Urinary bladder (tissue), 4 donors: ENCODE data around the gene FAM120A. TPM values are rescaled to one million over a fixed set of nuclear protein-coding genes. Genes with fewer than 3 reads are reported as not detected.

Source experiments
- DNase-seq: peaks from one replicate; pipeline ENCODE4 v3.0.0-alpha.2; 2015; ENCODE audit errors: extremely low spot score
- H3K27ac ChIP-seq: one replicate; pipeline ENCODE4 v1.5.1; 2013; ENCODE audit warnings: low read depth, mild to moderate bottlenecking, moderate library complexity
- H3K36me3 ChIP-seq: one replicate; pipeline ENCODE4 v1.6.1; 2013; ENCODE audit warnings: mild to moderate bottlenecking, moderate library complexity; ENCODE audit not compliant: insufficient read depth
- H3K4me1 ChIP-seq: one replicate; pipeline ENCODE4 v1.6.1; 2013; ENCODE audit warnings: mild to moderate bottlenecking, moderate library complexity; ENCODE audit not compliant: insufficient read depth
- H3K4me3 ChIP-seq: one replicate; pipeline ENCODE4 v1.5.1; 2013; ENCODE audit warnings: low read depth, low read length
- WGBS: extraction: QIAGEN DNeasy Blood & Tissue Kit; methylation state at CpG from one replicate; pipeline ENCODE4 v1.1.7; 2013; 5-methylcytosine and 5-hydroxymethylcytosine counted together
- polyA plus RNA-seq: library from polyadenylated mRNA; stranded (reverse); fragments of 200-250 nt; gene quantifications from one replicate; pipeline ENCODE4 v1.2.3, GENCODE V29; 2013
- total RNA-seq: library from RNA; depleted of rRNA; stranded (reverse); fragments of >200 nt; gene quantifications from one replicate; pipeline ENCODE4 v1.2.3, GENCODE V29; 2014
- donor health status: healthy with polysubstance abuse.
- donor health status: healthy.

FAM120A gene, protein sequence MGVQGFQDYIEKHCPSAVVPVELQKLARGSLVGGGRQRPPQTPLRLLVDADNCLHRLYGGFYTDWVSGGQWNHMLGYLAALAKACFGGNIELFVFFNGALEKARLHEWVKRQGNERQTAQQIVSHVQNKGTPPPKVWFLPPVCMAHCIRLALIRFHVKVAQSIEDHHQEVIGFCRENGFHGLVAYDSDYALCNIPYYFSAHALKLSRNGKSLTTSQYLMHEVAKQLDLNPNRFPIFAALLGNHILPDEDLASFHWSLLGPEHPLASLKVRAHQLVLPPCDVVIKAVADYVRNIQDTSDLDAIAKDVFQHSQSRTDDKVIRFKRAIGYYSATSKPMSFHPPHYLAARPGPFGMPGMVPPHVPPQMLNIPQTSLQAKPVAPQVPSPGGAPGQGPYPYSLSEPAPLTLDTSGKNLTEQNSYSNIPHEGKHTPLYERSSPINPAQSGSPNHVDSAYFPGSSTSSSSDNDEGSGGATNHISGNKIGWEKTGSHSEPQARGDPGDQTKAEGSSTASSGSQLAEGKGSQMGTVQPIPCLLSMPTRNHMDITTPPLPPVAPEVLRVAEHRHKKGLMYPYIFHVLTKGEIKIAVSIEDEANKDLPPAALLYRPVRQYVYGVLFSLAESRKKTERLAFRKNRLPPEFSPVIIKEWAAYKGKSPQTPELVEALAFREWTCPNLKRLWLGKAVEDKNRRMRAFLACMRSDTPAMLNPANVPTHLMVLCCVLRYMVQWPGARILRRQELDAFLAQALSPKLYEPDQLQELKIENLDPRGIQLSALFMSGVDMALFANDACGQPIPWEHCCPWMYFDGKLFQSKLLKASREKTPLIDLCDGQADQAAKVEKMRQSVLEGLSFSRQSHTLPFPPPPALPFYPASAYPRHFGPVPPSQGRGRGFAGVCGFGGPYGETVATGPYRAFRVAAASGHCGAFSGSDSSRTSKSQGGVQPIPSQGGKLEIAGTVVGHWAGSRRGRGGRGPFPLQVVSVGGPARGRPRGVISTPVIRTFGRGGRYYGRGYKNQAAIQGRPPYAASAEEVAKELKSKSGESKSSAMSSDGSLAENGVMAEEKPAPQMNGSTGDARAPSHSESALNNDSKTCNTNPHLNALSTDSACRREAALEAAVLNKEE
- 101 TPM for total RNA-seq
- polyA plus RNA-seq, result 67.9 TPM

DNA sequence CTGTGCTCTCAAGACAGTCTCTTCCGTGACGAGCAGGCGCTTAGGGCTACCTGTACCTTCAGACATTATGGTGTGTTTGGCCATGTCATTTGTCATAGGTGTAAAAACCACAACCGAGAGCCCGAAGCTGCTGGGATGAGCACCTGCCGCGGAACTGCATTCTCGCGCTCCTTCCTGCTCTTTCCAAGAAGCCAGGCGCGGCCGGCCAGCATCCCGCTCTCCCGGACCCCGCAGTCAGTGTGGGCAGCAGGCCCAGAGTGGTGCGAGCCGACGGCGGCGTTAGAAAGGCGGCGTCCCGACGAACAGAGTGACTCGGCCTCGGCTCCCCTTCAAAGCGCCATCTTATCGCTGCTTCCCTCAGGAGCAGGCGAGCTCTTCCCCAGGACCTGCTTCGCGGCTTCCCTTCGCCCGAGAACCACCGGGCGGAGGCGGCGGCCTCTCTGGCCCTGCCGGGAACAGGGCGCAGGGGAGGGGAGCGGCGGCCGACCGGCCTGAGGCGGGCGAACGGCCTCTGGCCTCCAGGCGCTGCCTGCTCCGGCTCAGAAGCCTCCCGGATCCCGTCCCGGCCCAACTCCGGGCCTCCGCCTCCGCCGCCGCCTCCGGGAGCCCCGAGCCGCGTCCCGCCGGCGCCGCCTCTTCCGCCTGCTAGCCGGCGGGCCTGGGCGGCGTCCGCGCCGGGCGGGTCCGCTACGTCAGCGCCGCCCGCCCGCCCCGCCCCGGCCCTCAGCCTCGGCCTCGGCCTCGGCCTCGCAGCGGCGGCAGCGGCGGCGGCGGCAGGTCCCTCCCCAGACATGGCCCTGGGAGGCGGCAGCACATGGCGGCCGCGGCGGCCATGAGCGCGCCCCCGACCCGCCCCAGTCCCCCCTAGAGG lies at the start of gene FAM120A:
TSS of gene FAM120A (plus strand) at position 741 of the 871 bp plus-strand sequence. CDS start 231 bp downstream, outside the sequence.
- no peak for DNase-seq

DNA sequence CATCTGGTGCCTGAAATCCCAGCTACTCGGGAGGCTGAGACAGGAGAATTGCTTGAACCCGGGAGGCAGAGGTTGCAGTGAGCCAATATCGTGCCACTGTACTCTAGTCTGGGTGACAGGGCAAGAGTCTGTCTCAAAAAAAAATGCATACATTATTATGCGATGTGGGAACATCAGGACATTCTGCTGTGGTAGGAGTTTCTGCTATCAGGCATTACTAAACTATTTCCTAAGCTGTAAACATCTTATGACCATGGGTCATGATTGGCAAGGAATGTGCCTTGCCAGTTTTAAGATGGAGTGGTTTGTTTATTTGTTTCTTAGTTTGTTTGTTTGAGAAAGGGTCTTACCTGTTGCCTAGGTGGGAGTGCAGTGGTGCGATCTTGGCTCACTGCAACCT lies 45.1 kb upstream of the FAM120A start:
- H3K27ac ChIP-seq, result no peak overlapping the region
- no peak overlapping the region for H3K4me3 ChIP-seq
- no peaks in the 10 kb centered on the region for H3K36me3 ChIP-seq
- DNase-seq, result no peak
- H3K4me1 ChIP-seq, result no peaks in the 10 kb centered on the region
- WGBS, result 96% methylated on average over 5 of the region's 5 CpGs

More for the DNA sequence above, at the start of gene FAM120A:
- Histone ChIP-seq H3K4me3 (peak within 1 kb of the TSS; percentile 99), H3K27ac (peak within 1 kb of the TSS; percentile 96), H3K4me1 (no peaks in the 10 kb centered on the region), H3K36me3 (no peaks in the 10 kb centered on the region)
- WGBS, result under 1% methylated on average over 100 of the region's 100 CpGs

DNA sequence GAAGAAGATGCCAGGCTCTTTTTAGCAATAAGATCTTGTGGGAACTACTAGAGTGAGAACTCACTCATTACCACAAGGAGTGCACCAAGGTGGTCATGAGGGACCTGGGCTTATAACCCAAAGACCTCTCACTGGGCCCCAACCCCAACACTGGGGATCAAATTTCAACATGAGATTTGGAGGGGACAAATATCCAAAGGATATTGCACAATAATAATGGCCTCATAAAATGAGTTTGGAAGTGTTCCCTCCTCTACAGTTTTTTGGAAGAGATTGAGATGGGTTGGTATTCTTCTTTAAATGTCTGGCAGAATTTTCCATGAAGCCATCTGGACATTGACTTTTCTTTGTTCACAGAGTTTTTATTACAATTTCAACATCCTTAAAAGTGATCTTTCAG lies 38.0 kb upstream of the FAM120A start:
- no peak overlapping the region for H3K4me3 ChIP-seq
- H3K36me3 ChIP-seq, result no peaks in the 10 kb centered on the region
- DNase-seq, result no peak
- H3K27ac ChIP-seq, result no peak overlapping the region
- H3K4me1 ChIP-seq, result no peaks in the 10 kb centered on the region

DNA sequence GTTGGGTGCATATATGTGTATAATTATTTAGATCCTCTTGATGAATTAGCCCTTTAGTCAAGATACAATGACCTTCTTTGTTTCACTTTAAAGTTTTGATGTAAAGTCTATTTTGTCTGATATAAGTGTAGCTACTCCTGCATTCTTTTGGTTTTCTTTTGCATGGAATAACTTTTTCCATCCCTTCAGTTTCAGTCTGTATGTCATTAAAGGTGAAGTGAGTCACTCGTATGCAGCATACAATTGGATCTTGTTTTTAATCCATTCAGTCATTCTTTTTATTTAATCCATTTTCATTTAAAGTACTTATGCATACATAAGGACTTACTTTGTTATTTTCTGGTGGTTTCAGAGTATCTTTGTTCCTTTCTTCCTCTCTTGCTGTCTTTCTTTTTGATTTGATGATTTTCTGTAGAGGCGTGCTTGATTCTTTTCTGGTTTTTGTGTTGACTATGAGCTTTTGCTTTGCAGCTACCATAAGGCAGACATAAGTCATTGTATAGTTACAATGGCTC lies 36.3 kb upstream of the FAM120A start:
- H3K27ac ChIP-seq, result no peak overlapping the region
- no peaks in the 10 kb centered on the region for H3K4me1 ChIP-seq
- no peak overlapping the region for H3K4me3 ChIP-seq
- 87% methylated on average over 2 of the region's 2 CpGs for WGBS
- DNase-seq, result no peak
- no peaks in the 10 kb centered on the region for H3K36me3 ChIP-seq

DNA sequence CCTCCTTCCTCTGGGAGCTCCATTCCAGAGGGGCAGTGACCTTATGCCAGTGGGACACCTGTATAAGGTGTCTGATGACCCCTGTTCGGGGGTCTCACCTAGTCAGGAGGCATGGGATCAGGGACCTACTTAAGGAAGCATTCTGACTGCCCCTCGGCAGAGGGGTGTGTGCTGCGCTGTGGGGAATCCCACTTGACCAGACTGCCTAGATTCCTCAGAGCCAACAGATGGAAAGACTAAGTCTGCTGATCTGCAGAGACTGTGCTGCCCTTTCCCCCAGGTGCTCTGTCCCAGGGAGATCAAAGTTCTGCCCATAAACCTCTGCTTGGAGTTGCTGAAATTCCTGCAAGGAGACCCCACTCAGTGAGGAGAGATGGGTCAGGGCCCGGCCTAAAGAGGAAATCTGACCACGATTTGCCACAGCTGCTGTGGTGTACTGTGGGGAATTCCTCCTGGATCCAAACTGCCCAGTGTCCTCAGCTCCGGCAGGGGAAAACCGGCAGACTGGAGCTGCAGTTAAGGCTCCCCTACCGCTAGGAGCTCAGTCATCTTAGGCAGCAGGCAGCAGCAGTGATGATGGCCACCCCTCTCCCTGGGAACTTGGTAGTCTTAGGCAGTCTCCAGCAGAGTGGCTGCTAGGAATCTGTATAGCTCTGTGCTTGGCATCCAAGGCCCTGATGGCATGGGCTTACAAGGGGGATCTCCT lies 34.8 kb upstream of the FAM120A start:
- H3K4me1 ChIP-seq, result no peaks in the 10 kb centered on the region
- no peaks in the 10 kb centered on the region for H3K36me3 ChIP-seq
- WGBS, result 77% methylated on average over 8 of the region's 8 CpGs
- no peak overlapping the region for H3K27ac ChIP-seq
- DNase-seq, result no peak
- H3K4me3 ChIP-seq, result no peak overlapping the region

DNA sequence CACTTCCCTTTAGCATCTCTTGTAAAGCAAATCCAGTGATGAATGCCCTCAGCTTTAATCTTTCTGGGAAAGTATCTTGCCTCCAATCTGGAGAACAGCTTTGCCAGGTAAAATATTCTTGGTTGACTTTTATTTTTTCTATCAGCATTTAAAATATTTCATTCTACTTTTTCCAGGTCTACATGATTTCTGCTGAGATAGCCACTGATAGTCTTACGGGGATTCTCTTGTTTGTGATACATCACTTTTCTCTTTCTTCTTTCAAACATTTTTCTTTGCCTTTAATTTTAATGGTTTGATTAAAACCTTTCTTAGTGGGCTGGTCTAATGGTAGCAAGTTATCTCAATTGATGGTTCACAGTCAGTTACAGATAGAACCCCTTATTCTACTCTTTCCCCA lies 33.9 kb upstream of the FAM120A start:
- peak overlapping the region; percentile 43 for H3K27ac ChIP-seq
- H3K4me3 ChIP-seq, result no peak overlapping the region
- WGBS, result 98% methylated on average over 1 of the region's 1 CpG
- no peak for DNase-seq
- H3K4me1 ChIP-seq, result no peaks in the 10 kb centered on the region
- H3K36me3 ChIP-seq, result no peaks in the 10 kb centered on the region

DNA sequence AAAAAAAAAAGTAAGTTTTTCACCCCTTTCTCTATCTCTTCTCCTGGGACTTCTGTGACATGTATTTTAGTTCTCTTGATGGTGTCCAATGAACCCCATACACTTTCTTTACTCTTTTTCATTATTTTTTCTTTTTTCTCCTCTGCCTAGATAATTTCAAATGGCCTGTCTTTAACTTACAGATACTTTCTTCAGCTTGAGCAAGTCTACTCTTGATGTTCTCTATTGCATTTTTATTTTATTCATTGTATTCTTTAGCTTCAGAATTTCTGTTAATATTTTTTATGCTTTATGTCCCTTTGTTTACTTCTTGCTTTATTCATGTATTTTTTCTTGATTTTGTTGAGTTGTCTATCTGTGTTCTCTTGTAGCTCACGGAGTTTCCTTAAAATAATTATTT lies 32.5 kb upstream of the FAM120A start:
- no peak overlapping the region for H3K27ac ChIP-seq
- H3K4me3 ChIP-seq, result no peak overlapping the region
- 88% methylated on average over 1 of the region's 1 CpG for WGBS
- DNase-seq, result no peak
- H3K4me1 ChIP-seq, result no peaks in the 10 kb centered on the region
- no peaks in the 10 kb centered on the region for H3K36me3 ChIP-seq

DNA sequence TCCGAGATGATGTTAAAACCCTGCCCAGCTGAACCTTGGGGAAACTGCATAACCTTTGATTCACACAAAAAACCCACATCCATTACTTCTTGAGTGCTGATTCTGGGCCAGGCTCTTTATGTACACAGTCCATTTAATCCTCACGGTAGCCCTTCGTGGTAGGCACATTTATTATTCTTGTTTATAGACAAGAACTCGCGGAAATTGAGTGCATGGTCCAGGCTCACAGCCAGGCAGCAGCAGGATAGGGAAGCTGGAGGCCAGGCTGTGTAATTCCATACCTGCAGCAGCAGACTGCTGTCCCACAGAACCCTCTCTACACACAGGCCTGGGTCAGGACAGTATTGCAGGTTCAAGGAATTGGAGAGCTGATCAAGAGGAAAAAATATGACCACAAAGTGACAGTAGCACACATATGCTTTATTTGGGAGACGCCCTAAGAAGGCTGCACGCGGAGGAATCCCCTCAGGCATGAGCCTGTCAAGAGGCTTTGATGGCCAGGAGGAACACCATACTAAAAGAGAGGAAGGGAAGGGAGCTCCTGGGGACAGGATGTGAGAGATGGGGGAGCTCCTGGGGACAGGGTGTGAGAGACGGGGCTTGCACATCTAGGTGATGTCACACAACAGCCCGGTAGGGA lies 28.4 kb upstream of the FAM120A start:
- WGBS, result 49% methylated on average over 10 of the region's 10 CpGs

DNA sequence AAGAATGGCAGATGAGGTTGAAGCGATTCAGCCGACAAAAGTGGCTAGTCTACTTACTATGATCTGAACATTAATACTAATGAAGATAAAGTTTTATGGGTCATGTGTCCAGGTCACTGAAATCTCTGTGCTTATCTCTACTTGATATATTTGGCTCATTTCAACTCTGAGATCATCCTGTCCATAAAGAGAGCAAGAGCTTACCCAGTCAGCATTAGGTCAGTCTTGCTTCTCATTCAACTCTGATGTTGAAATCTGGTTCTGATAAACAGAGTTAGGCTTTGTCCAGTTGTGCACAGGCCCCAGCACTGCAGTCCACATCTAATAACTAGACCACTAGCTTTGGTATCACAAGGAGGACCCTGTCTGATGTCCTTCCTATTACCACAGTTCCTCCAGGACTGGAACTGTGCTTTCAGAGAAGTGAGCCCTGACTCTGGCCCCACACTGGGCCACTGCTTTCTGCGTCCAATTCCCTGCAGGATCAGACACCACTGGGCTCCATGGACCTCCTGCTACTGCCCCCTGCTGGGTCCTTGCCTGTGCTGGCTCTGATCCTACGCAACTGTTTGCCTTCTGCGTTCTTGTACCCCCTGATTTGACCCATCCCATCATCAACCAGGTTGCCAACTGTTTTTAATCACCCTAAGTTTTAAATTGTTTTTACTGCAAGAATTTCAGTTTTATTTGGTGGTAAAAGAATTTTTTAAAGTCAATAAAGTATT lies 23.7 kb upstream of the FAM120A start:
- H3K4me3 ChIP-seq, result no peak overlapping the region
- no peaks in the 10 kb centered on the region for H3K36me3 ChIP-seq
- no peak for DNase-seq
- no peaks in the 10 kb centered on the region for H3K4me1 ChIP-seq
- 79% methylated on average over 5 of the region's 5 CpGs for WGBS
- no peak overlapping the region for H3K27ac ChIP-seq

More for the DNA sequence above, 28.4 kb upstream of the FAM120A start:
- DNase-seq, result no peak
- no peaks in the 10 kb centered on the region for H3K36me3 ChIP-seq
- no peak overlapping the region for H3K4me3 ChIP-seq
- H3K27ac ChIP-seq, result no peak overlapping the region
- H3K4me1 ChIP-seq, result no peaks in the 10 kb centered on the region

DNA sequence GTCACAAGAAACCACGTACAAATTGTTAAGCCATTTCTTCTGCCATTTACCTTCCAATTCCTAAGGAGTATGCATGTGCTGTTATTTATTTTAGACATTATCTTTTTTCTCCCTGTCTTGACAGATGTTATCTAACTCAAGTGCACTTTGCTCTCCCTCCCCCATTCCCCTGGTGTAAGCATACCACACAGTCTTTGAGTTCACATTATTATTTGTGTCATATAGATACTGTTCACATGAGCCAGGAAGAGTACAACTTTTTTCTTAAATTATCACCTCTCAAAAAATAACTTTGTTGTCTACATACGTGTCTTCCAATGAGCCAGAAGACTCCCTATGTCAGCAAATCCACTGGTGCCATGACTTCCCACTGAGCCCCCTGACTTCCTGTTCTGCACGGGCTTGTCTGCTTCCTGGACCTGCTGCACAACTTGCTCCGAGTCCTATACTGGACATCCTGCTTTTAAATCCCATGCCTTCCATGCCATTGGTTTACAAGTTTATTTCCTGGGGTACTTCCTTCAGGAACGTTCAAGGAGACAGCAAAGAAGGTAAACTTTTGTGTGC lies 19.9 kb upstream of the FAM120A start:
- no peaks in the 10 kb centered on the region for H3K4me1 ChIP-seq
- no peak overlapping the region for H3K4me3 ChIP-seq
- no peak overlapping the region for H3K27ac ChIP-seq
- no peak for DNase-seq
- no peaks in the 10 kb centered on the region for H3K36me3 ChIP-seq
- WGBS, result 28% methylated on average over 5 of the region's 5 CpGs

DNA sequence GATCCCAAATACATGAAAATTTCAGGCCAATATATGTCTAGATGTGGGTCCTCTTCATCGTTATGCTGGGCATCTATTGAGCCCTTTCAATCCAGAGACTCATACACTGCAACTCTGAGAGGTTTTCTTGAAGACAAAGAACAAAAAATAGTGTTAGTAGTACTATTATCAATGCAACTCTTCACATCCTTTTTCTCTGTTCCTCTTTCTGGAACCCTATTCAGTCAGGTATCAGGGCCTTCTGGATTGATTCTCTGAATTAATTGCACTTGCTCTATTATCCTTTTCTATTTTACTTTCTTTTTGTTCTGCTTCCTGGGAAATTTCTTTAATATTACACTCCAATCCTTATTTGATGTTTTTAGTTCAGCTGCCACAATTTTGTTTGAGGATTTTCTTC lies 18.5 kb upstream of the FAM120A start:
- Histone ChIP-seq H3K4me1 (no peaks in the 10 kb centered on the region), H3K4me3 (no peak overlapping the region), H3K27ac (no peak overlapping the region), H3K36me3 (no peaks in the 10 kb centered on the region)
- no peak for DNase-seq
- 89% methylated on average over 1 of the region's 1 CpG for WGBS
